ENCODE data around the gene ZNF385B. TPM values are rescaled to one million over a fixed set of nuclear protein-coding genes. Genes with fewer than 3 reads are reported as not detected.

Gene ZNF385B
- total RNA-seq, 4 donors from 2014 or later = 9.7 to 24.9 (median 11.4) TPM

GRCh38 chr2:179438654-179439053, 422.8 kb downstream of the ZNF385B start:
- no peak overlapping the region for H3K27ac ChIP-seq
- no peak overlapping the region for H3K4me3 ChIP-seq
- no peak for TF ChIP-seq POLR2A (IDR thresholded peaks at IDR 0.05)
- TF ChIP-seq CTCF (IDR thresholded peaks at IDR 0.05 in 4 of 5, conservative IDR thresholded peaks at IDR 0.05 in 1 of 5) = no peak
- no peaks in the 10 kb centered on the region for H3K4me1 ChIP-seq
- intact Hi-C loops (cut with DNase I; ENCODE audit: low total_unique reads) = no loop called here
- H3K27me3 ChIP-seq = no peaks in the 10 kb centered on the region
- in situ Hi-C loops (cut with MboI; ENCODE audit: low sequenced_read_pairs in 4 of 4) = no loop called here
- ATAC-seq = no peak
- DNase-seq = no peak
- no peaks in the 10 kb centered on the region for H3K9me3 ChIP-seq
- H3K36me3 ChIP-seq = no peaks in the 10 kb centered on the region

DNA sequence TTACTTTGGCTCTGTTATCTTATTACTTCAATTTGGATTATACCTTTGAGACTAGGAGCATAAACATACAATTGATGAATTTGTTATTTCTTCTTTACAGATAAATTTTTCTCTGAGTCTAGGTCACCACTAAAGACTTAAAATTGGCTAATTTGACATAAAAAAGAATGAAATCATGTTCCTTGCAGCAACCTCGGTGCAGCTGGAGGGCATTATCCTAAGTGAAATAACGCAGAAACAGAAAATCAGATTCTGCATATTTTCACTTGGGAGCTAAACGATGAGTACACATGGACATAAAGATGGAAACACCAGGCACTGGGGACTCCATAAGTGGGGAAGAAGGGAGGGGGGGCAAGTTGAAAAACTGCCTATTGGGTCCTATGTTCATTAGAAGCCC, 424.0 kb downstream of the ZNF385B start:
- H3K36me3 ChIP-seq = no peaks in the 10 kb centered on the region
- H3K4me3 ChIP-seq = no peak overlapping the region
- no peak for TF ChIP-seq POLR2A (IDR thresholded peaks at IDR 0.05)
- no peak for TF ChIP-seq CTCF (IDR thresholded peaks at IDR 0.05 in 4 of 5, conservative IDR thresholded peaks at IDR 0.05 in 1 of 5)
- no peak overlapping the region for H3K27ac ChIP-seq
- H3K27me3 ChIP-seq = no peaks in the 10 kb centered on the region
- no peaks in the 10 kb centered on the region for H3K4me1 ChIP-seq
- ATAC-seq (no peak), DNase-seq (no peak)
- intact Hi-C loops (cut with DNase I; ENCODE audit: low total_unique reads) (no loop called here), in situ Hi-C loops (cut with MboI; ENCODE audit: low sequenced_read_pairs in 4 of 4) (no loop called here)
- no peaks in the 10 kb centered on the region for H3K9me3 ChIP-seq

- no peaks in the 10 kb centered on the region for H3K9me3 ChIP-seq
- in situ Hi-C loops (cut with MboI; ENCODE audit: low sequenced_read_pairs in 4 of 4) (no loop called here), intact Hi-C loops (cut with DNase I; ENCODE audit: low total_unique reads) (no loop called here)
- no peak for DNase-seq
- no peak overlapping the region for H3K27ac ChIP-seq
- H3K4me1 ChIP-seq = no peaks in the 10 kb centered on the region
- H3K36me3 ChIP-seq = no peaks in the 10 kb centered on the region
- no peaks in the 10 kb centered on the region for H3K27me3 ChIP-seq
- H3K4me3 ChIP-seq = no peak overlapping the region
- no peak for ATAC-seq
- no peak for TF ChIP-seq CTCF (IDR thresholded peaks at IDR 0.05 in 4 of 5, conservative IDR thresholded peaks at IDR 0.05 in 1 of 5)
- no peak for TF ChIP-seq POLR2A (IDR thresholded peaks at IDR 0.05)
Observed at GRCh38 chr2:179435566-179435965, 425.8 kb downstream of the ZNF385B start.

DNA sequence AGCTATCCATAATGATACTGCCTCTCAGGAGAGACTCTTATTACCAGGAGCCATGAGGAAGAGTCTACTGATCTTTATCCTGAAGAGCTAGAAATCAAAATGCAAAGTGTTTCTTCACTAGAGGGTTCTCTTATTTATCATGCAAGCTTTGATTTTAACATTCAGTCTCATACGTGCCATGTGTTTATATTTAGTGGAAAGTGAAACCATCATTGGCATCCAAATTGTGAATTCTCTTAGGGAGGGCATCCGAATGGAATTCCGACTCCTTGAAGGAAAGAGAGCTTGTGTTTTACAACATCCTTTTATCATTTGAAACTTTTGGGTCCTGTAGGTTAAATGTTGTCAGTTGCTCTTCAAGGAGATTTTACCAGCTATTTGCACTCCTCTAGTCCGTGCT, 426.4 kb downstream of the ZNF385B start:
- TF ChIP-seq POLR2A (IDR thresholded peaks at IDR 0.05) = no peak
- TF ChIP-seq CTCF (IDR thresholded peaks at IDR 0.05 in 4 of 5, conservative IDR thresholded peaks at IDR 0.05 in 1 of 5) = no peak
- ATAC-seq (no peak), DNase-seq (no peak)
- no peaks in the 10 kb centered on the region for H3K9me3 ChIP-seq
- no peak overlapping the region for H3K27ac ChIP-seq
- intact Hi-C loops (cut with DNase I; ENCODE audit: low total_unique reads) (no loop called here), in situ Hi-C loops (cut with MboI; ENCODE audit: low sequenced_read_pairs in 4 of 4) (no loop called here)
- H3K4me1 ChIP-seq = no peaks in the 10 kb centered on the region
- no peak overlapping the region for H3K4me3 ChIP-seq
- no peaks in the 10 kb centered on the region for H3K27me3 ChIP-seq
- H3K36me3 ChIP-seq = no peaks in the 10 kb centered on the region

GRCh38 chr2:179434357-179434756, 427.1 kb downstream of the ZNF385B start:
- no peaks in the 10 kb centered on the region for H3K36me3 ChIP-seq
- in situ Hi-C loops (cut with MboI; ENCODE audit: low sequenced_read_pairs in 4 of 4) = no loop called here
- no peaks in the 10 kb centered on the region for H3K9me3 ChIP-seq
- no peaks in the 10 kb centered on the region for H3K27me3 ChIP-seq
- intact Hi-C loops (cut with DNase I; ENCODE audit: low total_unique reads) = no loop called here
- DNase-seq (no peak), ATAC-seq (no peak)
- H3K4me1 ChIP-seq = no peaks in the 10 kb centered on the region
- TF ChIP-seq POLR2A (IDR thresholded peaks at IDR 0.05) = no peak
- no peak for TF ChIP-seq CTCF (IDR thresholded peaks at IDR 0.05 in 4 of 5, conservative IDR thresholded peaks at IDR 0.05 in 1 of 5)
- H3K4me3 ChIP-seq = no peak overlapping the region
- H3K27ac ChIP-seq = no peak overlapping the region
